ENCODE data around the gene CCNJL.

DNA sequence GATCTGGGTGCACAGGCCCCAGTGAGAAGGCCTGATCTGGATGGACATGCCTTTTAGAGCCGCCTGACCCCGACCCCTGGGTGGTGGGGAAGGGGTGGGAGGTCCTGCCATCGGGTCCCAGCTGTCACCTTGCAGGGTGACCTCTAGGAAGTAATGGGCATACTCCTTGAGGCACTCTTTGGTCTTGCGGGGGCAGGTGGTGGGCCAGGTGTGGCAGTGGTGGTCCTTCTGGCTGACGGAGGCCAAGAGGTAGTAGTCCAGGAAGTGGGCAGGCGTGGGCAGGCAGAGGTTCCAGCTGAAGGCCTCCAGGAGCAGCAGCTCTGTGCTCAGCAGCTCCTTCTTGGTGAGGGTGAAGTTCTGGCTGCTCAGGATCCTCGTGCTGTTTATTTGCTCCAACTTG, 53.0 kb downstream of the CCNJL start:
- no peak for TF ChIP-seq EZH2phosphoT487 (IDR thresholded peaks at IDR 0.05; ENCODE audit: borderline replicate concordance, low read length)
- TF ChIP-seq CTCF (IDR thresholded peaks at IDR 0.05; ENCODE audit: low read depth, low read length, poor library complexity, severe bottlenecking) = no peak

All from DOHH2 (cell line).